H9 (cell line): ENCODE results near the gene TMEM109. TPM values are rescaled to one million over a fixed set of nuclear protein-coding genes. Genes with fewer than 3 reads are reported as not detected.

Source experiments
- DNase-seq: peaks from one replicate; pipeline ENCODE4 v3.0.0-alpha.2; 2017
- H2AFZ ChIP-seq: one replicate; pipeline ENCODE4 v1.6.1; 2013; ENCODE audit warnings: mild to moderate bottlenecking, low read length, control low read depth, moderate library complexity
- H2AK5ac ChIP-seq: 2 replicates; pipeline ENCODE4 v1.6.1; 2013; ENCODE audit warnings: low read length, control low read depth, mixed read lengths; ENCODE audit not compliant: insufficient read length
- H2BK120ac ChIP-seq: one replicate; pipeline ENCODE4 v1.6.1; 2013; ENCODE audit warnings: low read depth, mild to moderate bottlenecking, low read length, control low read depth, inconsistent platforms; ENCODE audit not compliant: poor library complexity, severe bottlenecking
- H2BK12ac ChIP-seq: 2 replicates; pipeline ENCODE4 v1.6.1; 2013; ENCODE audit warnings: low read length, control low read depth, mixed read lengths, low read depth; ENCODE audit not compliant: insufficient read length
- H2BK15ac ChIP-seq: 2 replicates; pipeline ENCODE4 v1.6.1; 2013; ENCODE audit warnings: low read depth, low read length, control low read depth
- H2BK20ac ChIP-seq: one replicate; pipeline ENCODE4 v1.6.1; 2013; ENCODE audit warnings: low read depth, mild to moderate bottlenecking, low read length, control low read depth, inconsistent platforms; ENCODE audit not compliant: poor library complexity, severe bottlenecking
- H2BK5ac ChIP-seq: 2 replicates; pipeline ENCODE4 v1.6.1; 2013; ENCODE audit warnings: low read length, control low read depth, mixed read lengths; ENCODE audit not compliant: insufficient read length
- H3K14ac ChIP-seq: 2 replicates; pipeline ENCODE4 v1.6.1; 2013; ENCODE audit warnings: low read length, control low read depth; ENCODE audit not compliant: insufficient read depth
- H3K18ac ChIP-seq: 2 replicates; pipeline ENCODE4 v1.6.1; 2013; ENCODE audit warnings: low read depth, mild to moderate bottlenecking, mixed read lengths, low read length, control low read depth; ENCODE audit not compliant: insufficient read length
- H3K23ac ChIP-seq: 2 replicates; pipeline ENCODE4 v1.6.1; 2013; ENCODE audit warnings: low read length, control low read depth, mixed read lengths, low read depth; ENCODE audit not compliant: insufficient read length
- H3K23me2 ChIP-seq: 2 replicates; pipeline ENCODE4 v1.6.1; 2013; ENCODE audit warnings: low read depth, mild to moderate bottlenecking, mixed read lengths, low read length, control low read depth; ENCODE audit not compliant: insufficient read length, poor library complexity, severe bottlenecking
- H3K27ac ChIP-seq: 2 replicates; pipeline ENCODE4 v1.5.1; 2013; ENCODE audit warnings: low read length, control low read depth, mixed read lengths, low read depth; ENCODE audit not compliant: insufficient read length
- H3K27me3 ChIP-seq: 2 replicates; pipeline ENCODE4 v1.6.1; 2013; ENCODE audit warnings: low read length, control low read depth, inconsistent platforms; ENCODE audit not compliant: insufficient read depth
- H3K4ac ChIP-seq: 2 replicates; pipeline ENCODE4 v1.6.1; 2013; ENCODE audit warnings: low read depth, mild to moderate bottlenecking, control low read depth, inconsistent platforms, low read length, moderate library complexity
- H3K4me1 ChIP-seq: 2 replicates; pipeline ENCODE4 v1.6.1; 2013; ENCODE audit warnings: low read length, control low read depth, inconsistent platforms; ENCODE audit not compliant: insufficient read depth
- H3K4me2 ChIP-seq: 2 replicates; pipeline ENCODE4 v1.6.1; 2013; ENCODE audit warnings: low read length, control low read depth, mixed read lengths; ENCODE audit not compliant: insufficient read length, insufficient read depth
- H3K56ac ChIP-seq: 2 replicates; pipeline ENCODE4 v1.6.1; 2013; ENCODE audit warnings: low read depth, mild to moderate bottlenecking, mixed read lengths, low read length, control low read depth; ENCODE audit not compliant: insufficient read length
- H3K79me1 ChIP-seq: 2 replicates; pipeline ENCODE4 v1.6.1; 2013; ENCODE audit warnings: low read depth, mild to moderate bottlenecking, moderate library complexity, low read length, control low read depth, inconsistent platforms; ENCODE audit not compliant: insufficient read depth, poor library complexity, severe bottlenecking
- H3K79me2 ChIP-seq: 2 replicates; pipeline ENCODE4 v1.6.1; 2013; ENCODE audit warnings: low read length, control low read depth, inconsistent platforms; ENCODE audit not compliant: insufficient read depth
- H3K9ac ChIP-seq: 2 replicates; pipeline ENCODE4 v1.6.1; 2013; ENCODE audit warnings: low read length, control low read depth, mixed read lengths; ENCODE audit not compliant: insufficient read length; ENCODE audit errors: extremely low read depth
- H3K9me3 ChIP-seq: one replicate; pipeline ENCODE4 v1.6.1; 2013; ENCODE audit warnings: low read depth, low read length, inconsistent platforms; ENCODE audit not compliant: control insufficient read depth
- H3T11ph ChIP-seq: one replicate; pipeline ENCODE4 v1.6.1; 2013; ENCODE audit warnings: mild to moderate bottlenecking, low read length, control low read depth, inconsistent platforms
- H4K20me1 ChIP-seq: one replicate; pipeline ENCODE4 v1.6.1; 2013; ENCODE audit not compliant: control insufficient read depth, insufficient read length, insufficient read depth
- H4K5ac ChIP-seq: 2 replicates; pipeline ENCODE4 v1.6.1; 2013; ENCODE audit warnings: low read depth, mild to moderate bottlenecking, mixed read lengths, low read length, control low read depth; ENCODE audit not compliant: insufficient read length
- H4K8ac ChIP-seq: replicated peaks from 2 replicates; pipeline ENCODE4 v1.6.1; 2013; ENCODE audit warnings: low read length, control low read depth, mixed read lengths, low read depth; ENCODE audit not compliant: insufficient read length
- H4K91ac ChIP-seq: 2 replicates; pipeline ENCODE4 v1.6.1; 2013; ENCODE audit warnings: low read depth, mild to moderate bottlenecking, moderate library complexity, mixed read lengths, low read length, control low read depth; ENCODE audit not compliant: insufficient read length
- H3K27ac Mint-ChIP-seq, 3 experiments: 2 replicates in 2 of 3; 3 replicates in 1 of 3; pipeline ENCODE4 v1.8.0; 2020 to 2021; ENCODE audit warnings: mixed read lengths in 3 of 3, mild to moderate bottlenecking in 1 of 3, moderate library complexity in 1 of 3
- H3K27me3 Mint-ChIP-seq: 2 replicates; pipeline ENCODE4 v1.8.0; 2021; ENCODE audit warnings: low read depth, mild to moderate bottlenecking, moderate library complexity, mixed read lengths
- H3K36me3 Mint-ChIP-seq, 3 experiments: 2 replicates in 2 of 3; 3 replicates in 1 of 3; pipeline ENCODE4 v1.8.0; 2020 to 2021; ENCODE audit warnings: low read depth in 3 of 3, mixed read lengths in 3 of 3; ENCODE audit not compliant: insufficient read depth in 1 of 3
- H3K4me1 Mint-ChIP-seq, 2 experiments: 2 replicates each; pipeline ENCODE4 v1.8.0; 2020; ENCODE audit warnings: mixed read lengths in 2 of 2
- H3K4me3 Mint-ChIP-seq, 2 experiments: 2 replicates in 1 of 2; 3 replicates in 1 of 2; pipeline ENCODE4 v1.8.0; 2020 to 2021; ENCODE audit warnings: mild to moderate bottlenecking in 2 of 2, mixed read lengths in 2 of 2, moderate library complexity in 1 of 2
- H3K9me3 Mint-ChIP-seq, 2 experiments: 2 replicates in 1 of 2; 3 replicates in 1 of 2; pipeline ENCODE4 v1.8.0; 2020; ENCODE audit warnings: mild to moderate bottlenecking in 2 of 2, mixed read lengths in 2 of 2, moderate library complexity in 1 of 2
- WGBS: extraction: QIAGEN DNeasy Blood & Tissue Kit; methylation state at CpG from one replicate; pipeline ENCODE4 v1.1.7; 2013; ENCODE audit warnings: missing lambda C conversion rate, low lambda C conversion rate, mixed read lengths; ENCODE audit not compliant: insufficient read length; ENCODE audit errors: extremely low coverage; 5-methylcytosine and 5-hydroxymethylcytosine counted together
- total RNA-seq: library from RNA; stranded (reverse); gene quantifications from 2 replicates; pipeline ENCODE4 v1.2.1, GENCODE V29; 2021
- TF ChIP-seq, protein P1 (sequence below): fragments of 200-600 bp; sonication (generic); conservative IDR thresholded peaks from 3 replicates; pipeline ENCODE4 v1.8.0; 2021; ENCODE audit warnings: antibody characterized with exemption, mild to moderate bottlenecking

TMEM109 gene
- total RNA-seq, 1 experiment from 2014 or later, result 38.0 TPM

DNA sequence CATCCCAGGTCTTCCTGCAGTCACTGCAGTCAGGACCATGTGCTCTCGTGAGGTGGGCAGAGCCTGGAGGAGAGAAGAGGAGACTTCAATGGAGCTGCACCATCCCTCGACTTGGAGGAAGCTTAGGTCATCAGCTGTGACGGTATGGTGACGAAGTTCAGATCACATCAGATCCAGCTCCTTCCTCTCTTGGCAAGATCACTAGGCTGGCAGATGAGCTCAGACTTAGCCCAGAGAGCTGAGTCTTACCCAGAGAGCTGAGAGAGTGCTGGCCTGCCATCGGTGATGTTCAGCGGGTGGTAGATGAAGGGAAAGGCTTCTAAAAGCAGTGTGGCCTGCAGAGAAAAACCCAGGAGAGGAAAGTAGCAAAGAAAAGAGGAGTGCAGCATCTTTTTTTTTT lies 39.8 kb downstream of the TMEM109 start:
- DNase-seq, result no peak

More for the DNA sequence above, 39.8 kb downstream of the TMEM109 start:
- no peaks in the 10 kb centered on the region for H4K20me1 ChIP-seq
- TF ChIP-seq, protein P1, sequence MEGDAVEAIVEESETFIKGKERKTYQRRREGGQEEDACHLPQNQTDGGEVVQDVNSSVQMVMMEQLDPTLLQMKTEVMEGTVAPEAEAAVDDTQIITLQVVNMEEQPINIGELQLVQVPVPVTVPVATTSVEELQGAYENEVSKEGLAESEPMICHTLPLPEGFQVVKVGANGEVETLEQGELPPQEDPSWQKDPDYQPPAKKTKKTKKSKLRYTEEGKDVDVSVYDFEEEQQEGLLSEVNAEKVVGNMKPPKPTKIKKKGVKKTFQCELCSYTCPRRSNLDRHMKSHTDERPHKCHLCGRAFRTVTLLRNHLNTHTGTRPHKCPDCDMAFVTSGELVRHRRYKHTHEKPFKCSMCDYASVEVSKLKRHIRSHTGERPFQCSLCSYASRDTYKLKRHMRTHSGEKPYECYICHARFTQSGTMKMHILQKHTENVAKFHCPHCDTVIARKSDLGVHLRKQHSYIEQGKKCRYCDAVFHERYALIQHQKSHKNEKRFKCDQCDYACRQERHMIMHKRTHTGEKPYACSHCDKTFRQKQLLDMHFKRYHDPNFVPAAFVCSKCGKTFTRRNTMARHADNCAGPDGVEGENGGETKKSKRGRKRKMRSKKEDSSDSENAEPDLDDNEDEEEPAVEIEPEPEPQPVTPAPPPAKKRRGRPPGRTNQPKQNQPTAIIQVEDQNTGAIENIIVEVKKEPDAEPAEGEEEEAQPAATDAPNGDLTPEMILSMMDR, result no peak
- H2BK20ac ChIP-seq, result no peak overlapping the region
- H3K79me1 ChIP-seq, result no peaks in the 10 kb centered on the region
- Mint-ChIP-seq H3K9me3 (no peaks in the 10 kb centered on the region), H3K4me3 (no peak overlapping the region), H3K27me3 (peaks cover 50% of the 10 kb centered on the region), H3K4me1 (peaks cover 14 to 18% of the 10 kb centered on the region in 2 experiments), H3K36me3 (no peaks in the 10 kb centered on the region; a peak in 1 of 7 replicates), H3K27ac (no peak overlapping the region; a peak in 1 of 7 replicates)
- H2BK5ac ChIP-seq, result no peak overlapping the region
- no peak overlapping the region for H4K5ac ChIP-seq
- no peak overlapping the region for H3K4ac ChIP-seq
- H3T11ph ChIP-seq, result no peak overlapping the region
- H3K56ac ChIP-seq, result no peak overlapping the region
- H3K27ac ChIP-seq, result no peak overlapping the region
- no CpG with 5 or more reads among the region's 6 CpGs for WGBS
- H3K9me3 ChIP-seq, result no peaks in the 10 kb centered on the region
- no peaks in the 10 kb centered on the region for H3K4me1 ChIP-seq
- H3K14ac ChIP-seq, result no peak overlapping the region
- no peak overlapping the region for H4K91ac ChIP-seq
- no peak overlapping the region for H3K23ac ChIP-seq
- no peaks in the 10 kb centered on the region; the same call in 1 of the 2 replicates for H3K27me3 ChIP-seq
- peaks cover 15% of the 10 kb centered on the region for H3K23me2 ChIP-seq
- H3K4me2 ChIP-seq, result no peak overlapping the region
- no peak overlapping the region for H2BK120ac ChIP-seq
- H2AFZ ChIP-seq, result no peak overlapping the region
- no peak overlapping the region for H4K8ac ChIP-seq
- no peak overlapping the region for H3K18ac ChIP-seq
- no peaks in the 10 kb centered on the region for H3K79me2 ChIP-seq
- H2BK12ac ChIP-seq, result no peak overlapping the region
- H3K9ac ChIP-seq, result no peak overlapping the region
- no peak overlapping the region for H2AK5ac ChIP-seq
- H2BK15ac ChIP-seq, result no peak overlapping the region
